ENCODE data around the gene OTUB1. TPM values are rescaled to one million over a fixed set of nuclear protein-coding genes. Genes with fewer than 3 reads are reported as not detected.
A peak's percentile ranks its signal among the peaks of the same experiment; 100 is the strongest.

OTUB1 gene
- total and polyA plus RNA-seq, 2 of the 13 experiments (the other 11 are each of a cell fraction or from before 2014, with no cell fraction given) = 58.8 to 130 TPM

- Histone ChIP-seq H3K27ac (ENCODE audit: extremely low read length, insufficient read depth, low read length) (no peak overlapping the region), H4K20me1 (ENCODE audit: insufficient read depth, low read length) (peaks cover 11% of the 10 kb centered on the region; the same call in 1 of the 2 replicates), H3K4me1 (ENCODE audit: insufficient read depth, low read length) (peaks cover 48% of the 10 kb centered on the region), H3K4me3 (replicated peaks in 1 of 3; ENCODE audit: insufficient read depth in 1 of 3, low read depth in 2 of 3, low read length in 3 of 3) (no peak overlapping the region), H2AFZ (ENCODE audit: low read length) (no peak overlapping the region), H3K79me2 (ENCODE audit: insufficient read depth, low read length) (peaks cover 41% of the 10 kb centered on the region), H3K27me3 (ENCODE audit: control insufficient read depth in 1 of 2, insufficient read depth in 2 of 2, low read length in 2 of 2) (no peaks in the 10 kb centered on the region; a peak in 1 of 5 replicates), H3K9ac (ENCODE audit: insufficient read depth, low read depth, low read length) (no peak overlapping the region), H3K4me2 (ENCODE audit: low read depth, low read length) (no peak overlapping the region), H3K9me3 (ENCODE audit: low read length) (no peaks in the 10 kb centered on the region), H3K36me3 (replicated peaks in 1 of 2; ENCODE audit: control insufficient read depth in 1 of 2, insufficient read depth in 2 of 2, low read length in 2 of 2) (no peaks in the 10 kb centered on the region)
- ATAC-seq (no peak), FAIRE-seq (no peak), DNase-seq (ENCODE audit: low spot score) (no peak)
- TSS peak; percentile 52 for BruUV-seq (replicated peaks)
- intact Hi-C loops (cut with micrococcal nuclease; ENCODE audit: unreplicated experiment) (no loop called here), in situ Hi-C loops (cut with HindIII; ENCODE audit: extremely low pct_ligation_motif_present, low pct_unique_long_range_greater_than_20kb) (loop anchor here (10.0 kb wide), 1 partner anchor 106 kb away; the partner anchor contains the start of gene MARK2)
- WGBS (ENCODE audit: low lambda C conversion rate) = 95% methylated on average over 6 of the region's 6 CpGs
- CTCF ChIA-PET (ENCODE audit: low intra/inter-chr PET ratio, low total read pairs) = no interaction called here
- POLR2A ChIA-PET = no interaction called here
- TF ChIP-seq ZNF609 (CRISPR knock-in tag; IDR thresholded peaks at IDR 0.05; ENCODE audit: borderline replicate concordance) (no peak), ZNF800 (CRISPR knock-in tag; IDR thresholded peaks at IDR 0.05) (no peak), ZNF451 (CRISPR knock-in tag; IDR thresholded peaks at IDR 0.05) (no peak), PCBP1 (IDR thresholded peaks at IDR 0.05; ENCODE audit: borderline replicate concordance, low read depth, low read length) (no peak), LCORL (IDR thresholded peaks at IDR 0.05) (no peak), LCORL (CRISPR knock-in tag; IDR thresholded peaks at IDR 0.05) (no peak), ZNF263 (CRISPR knock-in tag; IDR thresholded peaks at IDR 0.05) (no peak), ZSCAN29 (CRISPR knock-in tag; conservative IDR thresholded peaks at IDR 0.05) (no peak), ZBTB4 (CRISPR knock-in tag; IDR thresholded peaks at IDR 0.05; ENCODE audit: borderline replicate concordance) (no peak), NFYC (CRISPR knock-in tag; IDR thresholded peaks at IDR 0.05) (no peak), ZNF441 (CRISPR knock-in tag; IDR thresholded peaks at IDR 0.05; ENCODE audit: borderline replicate concordance) (no peak), SMARCE1 (IDR thresholded peaks at IDR 0.05; ENCODE audit: borderline replicate concordance) (no peak)
- TF ChIP-seq, protein P1, sequence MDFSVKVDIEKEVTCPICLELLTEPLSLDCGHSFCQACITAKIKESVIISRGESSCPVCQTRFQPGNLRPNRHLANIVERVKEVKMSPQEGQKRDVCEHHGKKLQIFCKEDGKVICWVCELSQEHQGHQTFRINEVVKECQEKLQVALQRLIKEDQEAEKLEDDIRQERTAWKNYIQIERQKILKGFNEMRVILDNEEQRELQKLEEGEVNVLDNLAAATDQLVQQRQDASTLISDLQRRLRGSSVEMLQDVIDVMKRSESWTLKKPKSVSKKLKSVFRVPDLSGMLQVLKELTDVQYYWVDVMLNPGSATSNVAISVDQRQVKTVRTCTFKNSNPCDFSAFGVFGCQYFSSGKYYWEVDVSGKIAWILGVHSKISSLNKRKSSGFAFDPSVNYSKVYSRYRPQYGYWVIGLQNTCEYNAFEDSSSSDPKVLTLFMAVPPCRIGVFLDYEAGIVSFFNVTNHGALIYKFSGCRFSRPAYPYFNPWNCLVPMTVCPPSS (IDR thresholded peaks at IDR 0.05) = no peak
Observed at GRCh38 chr11:63940786-63941185, 45.5 kb upstream of the OTUB1 start.
